Fibroblast of upper back skin (primary cell): ENCODE measurements around the gene CAMTA1.

Experiments used
- DNase-seq: peaks from one replicate; pipeline ENCODE4 v3.0.0-alpha.2; 2013

CAMTA1 gene

GRCh38 chr1:7383671-7384520, 598.6 kb downstream of the CAMTA1 start:
- DNase-seq = no peak

- DNase-seq = no peak
Observed at GRCh38 chr1:7384679-7385078, 599.4 kb downstream of the CAMTA1 start.

DNA sequence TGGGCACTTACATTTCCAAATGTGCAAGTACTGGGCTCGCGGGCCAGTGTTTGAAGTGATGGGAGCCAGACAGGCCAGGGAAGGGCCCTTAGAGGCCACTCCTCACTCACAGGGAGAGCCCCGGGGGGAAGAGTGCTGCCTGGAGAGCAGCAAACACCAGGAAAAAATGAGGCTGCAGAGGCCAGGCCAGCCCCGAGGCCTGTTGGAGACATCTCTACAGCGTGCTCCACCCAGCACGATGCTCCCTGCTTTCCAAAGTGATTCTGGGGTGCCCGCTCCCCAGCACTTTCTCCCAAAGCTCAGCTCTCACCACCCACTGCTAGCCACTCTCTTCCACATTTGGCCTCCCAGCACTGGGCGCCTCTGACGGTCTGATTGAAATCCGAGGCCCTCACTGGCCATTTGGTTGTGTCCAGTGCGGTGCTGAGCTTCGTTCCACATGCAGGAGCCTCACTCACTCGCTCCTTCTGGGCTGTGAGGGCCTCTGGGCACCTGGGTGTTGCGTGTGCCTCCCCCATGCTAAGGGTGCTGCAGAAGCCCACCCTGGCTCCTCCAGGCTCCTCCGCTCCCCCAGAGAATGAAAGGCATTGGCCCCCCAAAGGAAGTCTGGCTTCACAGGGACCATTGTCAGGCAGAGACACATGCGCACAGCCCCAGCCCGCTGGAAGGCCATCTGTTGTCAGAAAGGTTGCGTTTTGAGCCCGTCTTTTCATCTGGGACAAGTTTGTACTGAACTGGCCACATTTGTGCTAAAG, 600.4 kb downstream of the CAMTA1 start:
- DNase-seq = no peak

- no peak for DNase-seq
Observed at GRCh38 chr1:7386226-7387052, 601.2 kb downstream of the CAMTA1 start.

DNA sequence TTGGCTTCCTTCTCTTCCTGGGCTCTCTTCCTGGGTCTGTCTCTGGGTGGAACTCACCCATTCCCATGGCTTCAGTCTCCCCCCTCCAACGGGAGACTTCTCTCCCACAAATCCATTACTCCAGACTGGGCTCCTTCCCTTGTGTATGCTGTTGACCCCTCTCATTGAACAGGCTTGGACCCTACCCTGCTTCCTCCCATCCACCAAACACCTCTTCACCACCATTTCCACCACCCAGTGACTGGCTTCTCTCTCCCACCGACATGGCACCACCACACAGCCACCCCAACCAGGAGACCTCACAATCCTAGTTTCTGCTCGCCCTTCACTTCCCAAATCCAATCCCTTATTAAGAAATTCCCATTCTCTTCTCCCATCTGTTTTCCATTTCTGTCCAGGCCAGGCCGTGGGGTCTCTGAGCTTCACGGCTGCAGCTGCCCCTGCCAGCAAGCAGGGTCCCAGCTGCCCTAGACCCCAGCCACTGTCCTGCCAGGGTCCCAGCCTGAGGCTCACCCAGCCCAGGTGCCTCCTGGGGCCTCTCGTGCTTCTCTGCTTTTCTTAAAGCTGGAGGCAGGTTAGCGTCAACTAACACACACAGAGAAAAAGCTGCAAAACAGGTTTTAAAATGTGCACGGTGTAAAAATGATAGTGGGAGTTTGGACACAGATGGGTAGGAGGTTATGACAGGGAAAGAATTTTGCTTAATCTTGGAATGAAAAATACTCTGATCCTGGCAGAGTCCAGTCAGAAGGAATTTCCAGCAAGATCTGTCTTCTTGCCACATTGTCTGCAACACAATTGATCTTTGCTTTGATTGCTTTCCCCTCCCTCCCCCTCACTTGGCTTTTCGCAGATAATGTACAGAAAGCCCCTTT, 602.0 kb downstream of the CAMTA1 start:
- peak; percentile 37 for DNase-seq

- no peak for DNase-seq
Observed at GRCh38 chr1:7388141-7388487, 602.9 kb downstream of the CAMTA1 start.

DNA sequence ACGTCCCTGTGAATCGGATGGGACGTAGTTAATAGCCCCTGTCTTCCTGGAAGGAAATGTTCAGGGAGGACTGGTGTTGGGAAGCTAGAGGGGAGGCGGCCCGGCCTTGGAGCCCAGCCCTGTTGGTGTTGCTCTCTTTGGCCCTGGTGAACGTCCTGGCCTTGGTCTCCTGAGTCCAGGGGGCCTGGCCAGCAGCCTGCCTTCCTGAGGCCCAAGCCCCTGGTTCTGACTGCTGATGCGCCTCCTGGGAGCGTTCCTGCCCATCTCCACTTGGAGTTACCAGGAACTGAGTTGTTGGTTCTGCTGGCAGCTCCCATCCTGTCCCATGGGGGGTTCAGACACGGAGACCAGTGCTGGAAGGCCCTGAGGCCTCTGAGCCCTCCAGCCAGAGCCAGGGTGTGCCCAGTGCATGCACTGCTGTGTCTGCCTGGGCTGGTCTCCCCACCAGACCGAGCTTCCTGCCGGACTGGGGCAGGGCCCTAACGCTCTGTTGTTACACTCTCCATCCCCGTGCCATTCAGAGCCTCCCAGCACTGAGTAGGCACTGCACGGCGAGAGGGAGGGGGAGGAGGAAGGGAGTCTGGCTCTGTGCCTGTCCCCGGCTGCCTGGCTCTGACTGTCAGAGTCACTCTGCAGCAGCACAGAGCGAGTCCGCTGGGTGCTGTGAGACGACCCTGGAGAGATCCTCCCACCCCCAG, 603.4 kb downstream of the CAMTA1 start:
- peak; percentile 13 for DNase-seq

DNA sequence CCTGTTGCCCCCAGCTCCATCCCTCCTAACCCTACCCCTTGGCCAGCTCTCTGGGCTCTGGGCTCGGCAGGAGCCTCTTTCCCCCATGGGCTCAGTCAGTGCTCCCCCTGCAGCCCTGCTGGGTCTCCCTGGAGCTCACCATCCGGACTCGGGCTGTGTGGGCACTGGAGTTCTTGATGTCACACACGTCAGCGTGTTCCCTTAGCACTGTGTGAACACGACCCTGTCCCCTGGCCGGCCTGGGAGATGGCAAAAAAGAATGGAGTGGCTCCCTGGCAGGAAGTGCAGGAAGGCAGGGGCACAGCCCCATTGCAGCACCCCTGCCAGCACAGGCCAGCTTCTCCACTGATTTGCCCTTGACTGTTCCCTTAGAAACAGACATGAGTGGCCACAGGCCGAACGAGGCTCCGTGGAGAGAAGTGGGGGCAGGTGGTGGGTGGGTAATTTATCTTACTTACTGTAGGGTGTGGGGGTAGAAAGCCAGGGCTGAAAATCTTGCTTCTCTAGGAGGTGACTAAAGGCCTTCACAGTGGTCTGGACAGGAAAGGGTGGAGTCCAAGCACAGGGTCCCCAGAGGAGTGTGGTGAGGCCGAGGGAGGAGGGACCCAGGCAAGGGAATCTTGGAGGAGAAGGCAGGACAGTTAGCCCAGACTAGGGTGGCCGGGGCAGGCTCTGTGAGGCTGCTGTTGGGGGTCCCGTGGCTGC, 604.1 kb downstream of the CAMTA1 start:
- DNase-seq = peak; percentile 73

DNA sequence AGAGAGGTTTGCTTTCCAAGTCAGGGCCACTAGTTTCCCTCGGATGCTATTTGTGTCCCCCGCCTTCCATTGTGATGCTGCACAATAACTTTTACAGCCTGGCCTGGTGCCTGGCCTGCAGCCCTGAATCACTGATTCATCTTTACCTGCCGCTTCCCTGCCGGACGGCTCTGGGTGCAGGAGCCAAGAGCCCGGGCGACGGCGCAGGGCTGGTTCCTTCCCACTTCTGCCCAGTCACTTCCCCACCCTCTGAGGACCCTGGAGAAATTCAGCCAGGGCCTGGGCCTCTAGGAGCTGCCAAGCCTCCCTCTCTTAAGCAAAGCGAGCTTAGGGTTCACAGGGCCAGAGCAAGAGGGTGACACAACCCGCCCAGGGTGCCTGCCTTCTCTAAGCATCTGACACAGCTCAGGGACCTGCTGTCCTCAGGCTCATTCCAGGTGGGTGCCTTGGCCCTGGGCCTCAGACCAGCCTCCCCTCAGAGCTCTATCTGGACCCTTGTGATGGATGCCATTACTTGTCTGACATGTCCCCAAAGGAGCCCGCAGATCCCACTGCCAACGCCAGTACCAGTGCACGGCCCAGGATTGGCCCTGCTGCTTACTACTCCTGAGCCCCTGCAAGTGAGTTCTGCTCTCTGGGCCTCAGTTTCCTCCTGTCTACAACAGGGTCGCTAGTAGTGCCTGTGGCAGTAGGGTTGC, 604.8 kb downstream of the CAMTA1 start:
- no peak for DNase-seq

- no peak for DNase-seq
Observed at GRCh38 chr1:7390604-7391000, 605.3 kb downstream of the CAMTA1 start.

DNA sequence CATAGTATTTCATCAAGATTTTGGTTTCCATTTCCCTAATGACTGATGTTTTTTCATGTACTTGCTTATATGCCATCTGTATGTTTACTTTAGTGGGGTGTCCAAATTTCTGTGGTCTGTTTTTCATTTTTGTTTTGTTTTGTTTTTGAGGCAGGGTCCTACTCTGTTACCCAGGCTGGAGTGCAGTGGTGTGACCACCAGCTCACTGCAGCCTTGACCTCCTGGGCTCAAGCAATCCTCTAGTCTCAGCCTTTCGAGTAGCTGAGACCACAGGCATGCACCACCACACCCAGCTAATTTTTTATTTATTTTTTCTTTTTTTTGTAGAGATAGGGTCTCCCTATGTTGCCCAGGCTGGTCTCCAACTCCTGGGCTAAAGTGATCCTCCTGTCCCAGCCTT, 607.9 kb downstream of the CAMTA1 start:
- DNase-seq = no peak

GRCh38 chr1:7395251-7395650, 610.0 kb downstream of the CAMTA1 start:
- no peak for DNase-seq

GRCh38 chr1:7398982-7399381, 613.7 kb downstream of the CAMTA1 start:
- DNase-seq = no peak

DNA sequence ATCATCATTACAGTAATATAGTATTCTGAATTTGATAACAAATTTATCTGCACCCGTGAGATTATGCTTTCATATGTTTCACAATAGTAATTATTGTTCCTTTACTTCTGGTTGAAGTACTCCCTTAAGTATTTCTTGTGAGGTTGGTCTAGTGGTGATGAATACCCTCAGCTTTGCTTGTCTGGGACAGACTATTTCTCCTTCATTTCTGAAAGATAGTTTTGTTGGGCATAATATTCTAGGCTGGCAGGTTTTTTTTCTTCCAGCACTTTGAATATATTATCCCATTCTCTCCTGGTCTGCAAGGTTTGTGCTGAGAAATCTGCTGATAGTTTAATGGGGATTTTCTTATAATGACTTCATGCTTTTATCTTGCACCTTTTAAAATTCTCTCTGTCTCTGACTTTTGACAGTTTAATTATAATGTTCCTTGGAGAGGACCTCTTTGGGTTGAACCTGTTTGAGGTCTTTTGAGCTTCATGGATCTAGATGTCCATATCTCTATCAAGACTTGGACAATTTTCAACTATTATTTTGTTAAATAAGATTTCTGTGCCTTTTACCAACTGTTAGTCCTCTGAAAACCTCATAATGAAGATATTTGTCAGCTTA, 614.4 kb downstream of the CAMTA1 start:
- DNase-seq = no peak

- no peak for DNase-seq
Observed at GRCh38 chr1:7400566-7400965, 615.3 kb downstream of the CAMTA1 start.

- peak; percentile 99 for DNase-seq
Observed at GRCh38 chr1:7401814-7402547, 616.7 kb downstream of the CAMTA1 start.

DNA sequence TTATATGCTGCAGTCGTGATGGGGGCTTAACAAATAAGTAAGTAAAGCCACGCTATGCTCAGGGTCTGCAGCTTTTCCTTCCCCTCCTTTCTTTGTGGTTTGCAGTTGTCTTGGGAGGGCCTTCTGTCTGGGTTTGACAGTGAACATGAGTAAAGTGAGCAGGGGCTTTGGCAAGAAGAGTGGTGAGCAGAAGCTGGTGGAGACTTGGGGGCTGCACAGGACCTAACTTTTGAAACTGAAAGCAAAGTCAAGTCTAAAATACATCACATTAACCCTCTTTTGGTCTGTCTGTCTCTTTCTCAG, 617.2 kb downstream of the CAMTA1 start:
- DNase-seq = no peak

DNA sequence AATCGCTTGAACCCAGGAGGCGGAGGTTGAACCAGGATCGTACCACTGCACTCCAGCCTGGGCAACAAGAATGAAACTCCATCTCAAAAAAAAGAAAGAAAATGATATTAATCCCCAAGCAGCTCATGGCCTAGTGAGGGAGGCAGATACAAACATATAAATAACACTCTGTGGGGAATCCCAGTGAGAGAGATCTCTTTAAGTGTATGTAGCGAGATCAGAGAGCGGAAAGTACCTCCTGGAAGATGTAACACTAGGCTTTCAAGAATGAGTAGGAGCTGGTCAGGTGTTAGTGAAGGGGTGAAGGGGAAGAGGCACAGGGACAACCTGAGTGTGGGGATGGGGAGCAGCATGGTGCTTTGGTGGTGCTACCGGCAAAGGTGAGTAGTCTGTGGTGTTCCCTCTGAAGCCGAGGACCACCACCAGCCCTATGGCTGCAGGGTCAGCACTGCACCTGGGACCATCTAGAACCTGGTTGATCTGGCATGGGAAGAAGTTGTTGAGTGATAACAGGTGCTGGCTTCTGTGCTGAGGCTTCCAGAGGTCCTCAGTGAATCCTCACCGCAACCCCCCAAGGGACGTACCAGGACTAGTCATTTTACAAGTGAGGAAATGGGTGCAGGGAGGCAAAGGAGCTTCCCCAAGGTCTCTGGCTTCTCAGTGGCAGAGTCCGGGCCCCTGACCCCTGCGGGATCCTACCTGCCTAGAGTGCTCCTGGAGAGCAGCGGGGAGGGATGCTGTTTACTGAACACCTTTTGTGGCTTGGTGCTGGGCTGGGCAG, 618.2 kb downstream of the CAMTA1 start:
- DNase-seq = no peak
